Measurements from ENCODE around the gene ARHGAP1.

ARHGAP1 gene

GRCh38 chr11:46635557-46636139 is 64.8 kb downstream of the ARHGAP1 start:
- DNase-seq: no peak

GRCh38 chr11:46633291-46634217 is 66.9 kb downstream of the ARHGAP1 start:
- no peak for DNase-seq

GRCh38 chr11:46632502-46632901 is 67.9 kb downstream of the ARHGAP1 start:
- no peak for DNase-seq

GRCh38 chr11:46631676-46632075 is 68.7 kb downstream of the ARHGAP1 start:
- DNase-seq: no peak

- no peak for DNase-seq
Observed at GRCh38 chr11:46630237-46630636, 70.2 kb downstream of the ARHGAP1 start.

- DNase-seq: no peak
Observed at GRCh38 chr11:46628961-46629360, 71.5 kb downstream of the ARHGAP1 start.

Data from activated CD4-positive, CD25-positive, alpha-beta regulatory T cell treated with anti-CD3 and anti-CD28 coated beads, Interleukin-2, amount 50 U/mL, for 72 hours (primary cell).